ENCODE data around the gene SLC37A3.

Gene SLC37A3

GRCh38 chr7:140415361-140415760 lies 17.0 kb upstream of the SLC37A3 start:
- Histone ChIP-seq H3K9ac (ENCODE audit: low read length) (no peak overlapping the region), H4K20me1 (ENCODE audit: insufficient read depth, low read length) (no peaks in the 10 kb centered on the region), H3K27ac (ENCODE audit: low read length) (no peak overlapping the region), H3K9me3 (ENCODE audit: insufficient read depth, low read length) (no peaks in the 10 kb centered on the region), H3K4me2 (ENCODE audit: low read length) (no peak overlapping the region), H3K4me3 (ENCODE audit: low read length) (no peak overlapping the region), H3K4me1 (ENCODE audit: low read length) (no peaks in the 10 kb centered on the region), H3K79me2 (ENCODE audit: low read length) (no peaks in the 10 kb centered on the region), H3K36me3 (replicated peaks; ENCODE audit: low read depth, low read length) (no peaks in the 10 kb centered on the region), H3K27me3 (ENCODE audit: low read depth, low read length) (peaks cover 21% of the 10 kb centered on the region), H2AFZ (ENCODE audit: low read depth, low read length) (no peak overlapping the region)
- TF ChIP-seq, protein P1, sequence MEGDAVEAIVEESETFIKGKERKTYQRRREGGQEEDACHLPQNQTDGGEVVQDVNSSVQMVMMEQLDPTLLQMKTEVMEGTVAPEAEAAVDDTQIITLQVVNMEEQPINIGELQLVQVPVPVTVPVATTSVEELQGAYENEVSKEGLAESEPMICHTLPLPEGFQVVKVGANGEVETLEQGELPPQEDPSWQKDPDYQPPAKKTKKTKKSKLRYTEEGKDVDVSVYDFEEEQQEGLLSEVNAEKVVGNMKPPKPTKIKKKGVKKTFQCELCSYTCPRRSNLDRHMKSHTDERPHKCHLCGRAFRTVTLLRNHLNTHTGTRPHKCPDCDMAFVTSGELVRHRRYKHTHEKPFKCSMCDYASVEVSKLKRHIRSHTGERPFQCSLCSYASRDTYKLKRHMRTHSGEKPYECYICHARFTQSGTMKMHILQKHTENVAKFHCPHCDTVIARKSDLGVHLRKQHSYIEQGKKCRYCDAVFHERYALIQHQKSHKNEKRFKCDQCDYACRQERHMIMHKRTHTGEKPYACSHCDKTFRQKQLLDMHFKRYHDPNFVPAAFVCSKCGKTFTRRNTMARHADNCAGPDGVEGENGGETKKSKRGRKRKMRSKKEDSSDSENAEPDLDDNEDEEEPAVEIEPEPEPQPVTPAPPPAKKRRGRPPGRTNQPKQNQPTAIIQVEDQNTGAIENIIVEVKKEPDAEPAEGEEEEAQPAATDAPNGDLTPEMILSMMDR (IDR thresholded peaks at IDR 0.05; ENCODE audit: low read depth, low read length): no peak
- TF ChIP-seq EZH2phosphoT487 (IDR thresholded peaks at IDR 0.05; ENCODE audit: low read depth): no peak

GRCh38 chr7:140404565-140405065 lies 6.3 kb upstream of the SLC37A3 start:
- Histone ChIP-seq H3K9me3 (ENCODE audit: insufficient read depth, low read length) (no peaks in the 10 kb centered on the region), H3K36me3 (replicated peaks; ENCODE audit: low read depth, low read length) (no peaks in the 10 kb centered on the region), H3K9ac (ENCODE audit: low read length) (no peak overlapping the region), H4K20me1 (ENCODE audit: insufficient read depth, low read length) (no peaks in the 10 kb centered on the region), H3K79me2 (ENCODE audit: low read length) (no peaks in the 10 kb centered on the region), H3K4me2 (ENCODE audit: low read length) (peak overlapping the region; percentile 84), H3K4me1 (ENCODE audit: low read length) (peaks cover 10% of the 10 kb centered on the region), H2AFZ (ENCODE audit: low read depth, low read length) (peak overlapping the region; percentile 79), H3K27ac (ENCODE audit: low read length) (no peak overlapping the region), H3K27me3 (ENCODE audit: low read depth, low read length) (peaks cover 36% of the 10 kb centered on the region), H3K4me3 (ENCODE audit: low read length) (peak overlapping the region; percentile 76)
- TF ChIP-seq EZH2phosphoT487 (IDR thresholded peaks at IDR 0.05; ENCODE audit: low read depth): no peak
- TF ChIP-seq, protein P1 (IDR thresholded peaks at IDR 0.05; ENCODE audit: low read depth, low read length): no peak

GRCh38 chr7:140403878-140404564 lies 5.7 kb upstream of the SLC37A3 start, which contains the start of gene RAB19:
Gene RAB19 (plus strand): TSS chr7:140404058. CDS start chr7:140407647, 3,589 bp downstream.
- Histone ChIP-seq H3K4me1 (ENCODE audit: low read length) (peaks cover 10% of the 10 kb centered on the region), H3K9ac (ENCODE audit: low read length) (peak within 1 kb of the TSS; percentile 9; the same call in 1 of the 2 replicates), H3K4me2 (ENCODE audit: low read length) (peak within 1 kb of the TSS; percentile 84), H3K36me3 (replicated peaks; ENCODE audit: low read depth, low read length) (no peaks in the 10 kb centered on the region), H3K27me3 (ENCODE audit: low read depth, low read length) (peaks cover 40% of the 10 kb centered on the region), H3K27ac (ENCODE audit: low read length) (no peak within 1 kb of the TSS), H3K9me3 (ENCODE audit: insufficient read depth, low read length) (no peaks in the 10 kb centered on the region), H3K4me3 (ENCODE audit: low read length) (peak within 1 kb of the TSS; percentile 76), H2AFZ (ENCODE audit: low read depth, low read length) (peak within 1 kb of the TSS; percentile 79), H3K79me2 (ENCODE audit: low read length) (no peaks in the 10 kb centered on the region), H4K20me1 (ENCODE audit: insufficient read depth, low read length) (no peaks in the 10 kb centered on the region)
- no peak for TF ChIP-seq EZH2phosphoT487 (IDR thresholded peaks at IDR 0.05; ENCODE audit: low read depth)
- TF ChIP-seq, protein P1 (IDR thresholded peaks at IDR 0.05; ENCODE audit: low read depth, low read length): no peak

GRCh38 chr7:140402178-140402835 lies 4.0 kb upstream of the SLC37A3 start:
- peaks cover 4% of the 10 kb centered on the region; the same call in 1 of the 2 replicates for H3K79me2 ChIP-seq (ENCODE audit: low read length)
- H2AFZ ChIP-seq (ENCODE audit: low read depth, low read length): no peak overlapping the region
- no peaks in the 10 kb centered on the region for H4K20me1 ChIP-seq (ENCODE audit: insufficient read depth, low read length)
- no peaks in the 10 kb centered on the region for H3K36me3 ChIP-seq (replicated peaks; ENCODE audit: low read depth, low read length)
- H3K9ac ChIP-seq (ENCODE audit: low read length): no peak overlapping the region
- no peaks in the 10 kb centered on the region for H3K9me3 ChIP-seq (ENCODE audit: insufficient read depth, low read length)
- peaks cover 40% of the 10 kb centered on the region for H3K27me3 ChIP-seq (ENCODE audit: low read depth, low read length)
- no peak overlapping the region for H3K27ac ChIP-seq (ENCODE audit: low read length)
- peaks cover 10% of the 10 kb centered on the region for H3K4me1 ChIP-seq (ENCODE audit: low read length)
- H3K4me3 ChIP-seq (ENCODE audit: low read length): no peak overlapping the region
- TF ChIP-seq, protein P1 (IDR thresholded peaks at IDR 0.05; ENCODE audit: low read depth, low read length): no peak
- no peak for TF ChIP-seq EZH2phosphoT487 (IDR thresholded peaks at IDR 0.05; ENCODE audit: low read depth)
- H3K4me2 ChIP-seq (ENCODE audit: low read length): no peak overlapping the region
